HG03045 (cell line): Measurements from ENCODE around the gene CILP.
"Not testable (repeated sequence)": the region's sequence is repeated elsewhere in the genome, so short reads cannot be mapped to it uniquely, and the experiment has no call there.

ENCODE experiments used
- ATAC-seq: cut with Tn5 transposase; IDR thresholded peaks from one replicate; pipeline ENCODE4 v1.9.1; 2021; ENCODE audit warnings: mild to moderate bottlenecking, moderate library complexity; ENCODE audit not compliant: unreplicated experiment

The CILP gene

GRCh38 chr15:65210770-65211481, at the start of gene CILP:
Gene CILP (minus strand): TSS chr15:65211473. CDS start chr15:65209755, 1,718 bp downstream.
- ATAC-seq: no peak

- no peak for ATAC-seq
These were observed 49.7 kb upstream of the CILP start for GRCh38 chr15:65260968-65261367.

- ATAC-seq: no peak
These were observed 48.1 kb upstream of the CILP start for GRCh38 chr15:65259367-65259797.

GRCh38 chr15:65258375-65259262, 47.3 kb upstream of the CILP start:
- ATAC-seq: no peak

- no peak for ATAC-seq
These were observed 44.3 kb upstream of the CILP start for GRCh38 chr15:65255486-65256140.

GRCh38 chr15:65254758-65255157, 43.5 kb upstream of the CILP start:
- no peak for ATAC-seq

GRCh38 chr15:65254356-65254755, 43.1 kb upstream of the CILP start:
- ATAC-seq: no peak

GRCh38 chr15:65249641-65250040, 38.4 kb upstream of the CILP start:
- ATAC-seq: peak; percentile 54

GRCh38 chr15:65248511-65249255, 37.4 kb upstream of the CILP start:
- no peak for ATAC-seq

- no peak for ATAC-seq
These were observed 35.7 kb upstream of the CILP start for GRCh38 chr15:65246939-65247338.

GRCh38 chr15:65246026-65246714, 34.9 kb upstream of the CILP start:
- no peak for ATAC-seq

GRCh38 chr15:65245096-65245856, 34.0 kb upstream of the CILP start:
- ATAC-seq: no peak

GRCh38 chr15:65244638-65245037, 33.4 kb upstream of the CILP start:
- no peak for ATAC-seq

GRCh38 chr15:65236443-65236842, 25.2 kb upstream of the CILP start:
- ATAC-seq: not testable (repeated sequence)

- ATAC-seq: no peak
These were observed 22.4 kb upstream of the CILP start for GRCh38 chr15:65233696-65234095.

GRCh38 chr15:65232520-65232919, 21.2 kb upstream of the CILP start:
- ATAC-seq: no peak

- no peak for ATAC-seq
These were observed 20.0 kb upstream of the CILP start for GRCh38 chr15:65231306-65231705.

GRCh38 chr15:65226901-65227300, 15.6 kb upstream of the CILP start:
- not testable (repeated sequence) for ATAC-seq

- ATAC-seq: no peak
These were observed 14.9 kb upstream of the CILP start for GRCh38 chr15:65226221-65226620.
